ENCODE measurements around the gene HOXD11. TPM values are rescaled to one million over a fixed set of nuclear protein-coding genes. Genes with fewer than 3 reads are reported as not detected.

HOXD11 gene
- total RNA-seq, 1 donor from 2014 or later, result not detected

DNA sequence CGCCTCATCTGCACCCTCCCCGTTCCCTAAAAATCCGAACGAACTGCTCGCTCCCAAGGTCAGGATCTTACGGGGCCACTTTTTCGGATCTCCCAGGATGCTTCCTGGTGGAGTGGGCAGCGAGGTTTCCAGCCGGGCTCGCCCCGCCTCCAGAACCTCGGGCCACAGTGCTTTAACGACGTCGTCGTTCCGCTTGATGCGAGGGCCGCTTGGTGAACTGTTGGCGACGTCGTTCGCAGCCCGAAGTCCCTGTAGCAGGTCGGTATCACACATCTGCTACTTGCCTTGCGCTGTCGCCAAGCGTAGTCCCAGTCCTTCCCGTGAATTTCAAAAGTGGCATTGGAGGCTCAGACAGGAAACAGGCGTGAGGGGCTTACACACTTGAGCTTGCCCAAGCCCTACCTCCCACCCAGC is 38.7 kb upstream of the HOXD11 start:
- Mint-ChIP-seq H3K27ac (ENCODE audit: unreplicated experiment) (no peak overlapping the region), H3K36me3 (ENCODE audit: low read depth) (peaks cover 2% of the 10 kb centered on the region), H3K27me3 (ENCODE audit: low read depth) (peaks cover 100% of the 10 kb centered on the region), H3K4me3 (peak overlapping the region; percentile 8), H3K9me3 (no peaks in the 10 kb centered on the region), H3K4me1 (peaks cover 15% of the 10 kb centered on the region)
- no peak for TF ChIP-seq CTCF (conservative IDR thresholded peaks at IDR 0.05)
- DNase-seq (ENCODE audit: low read depth, low spot score), result no peak

- Mint-ChIP-seq H3K36me3 (ENCODE audit: low read depth) (peaks cover 2% of the 10 kb centered on the region), H3K4me1 (peaks cover 15% of the 10 kb centered on the region), H3K27me3 (ENCODE audit: low read depth) (peaks cover 100% of the 10 kb centered on the region), H3K9me3 (no peaks in the 10 kb centered on the region), H3K27ac (ENCODE audit: unreplicated experiment) (no peak overlapping the region), H3K4me3 (no peak overlapping the region)
- DNase-seq (ENCODE audit: low read depth, low spot score), result no peak
- no peak for TF ChIP-seq CTCF (conservative IDR thresholded peaks at IDR 0.05)
Measured at GRCh38 chr2:176071330-176072291, 35.5 kb upstream of the HOXD11 start.

GRCh38 chr2:176072292-176072669 is 34.8 kb upstream of the HOXD11 start:
- Mint-ChIP-seq H3K27me3 (ENCODE audit: low read depth) (peaks cover 100% of the 10 kb centered on the region), H3K4me3 (no peak overlapping the region), H3K4me1 (peaks cover 14% of the 10 kb centered on the region), H3K27ac (ENCODE audit: unreplicated experiment) (no peak overlapping the region), H3K36me3 (ENCODE audit: low read depth) (peaks cover 2% of the 10 kb centered on the region), H3K9me3 (no peaks in the 10 kb centered on the region)
- DNase-seq (ENCODE audit: low read depth, low spot score), result no peak
- no peak for TF ChIP-seq CTCF (conservative IDR thresholded peaks at IDR 0.05)

DNA sequence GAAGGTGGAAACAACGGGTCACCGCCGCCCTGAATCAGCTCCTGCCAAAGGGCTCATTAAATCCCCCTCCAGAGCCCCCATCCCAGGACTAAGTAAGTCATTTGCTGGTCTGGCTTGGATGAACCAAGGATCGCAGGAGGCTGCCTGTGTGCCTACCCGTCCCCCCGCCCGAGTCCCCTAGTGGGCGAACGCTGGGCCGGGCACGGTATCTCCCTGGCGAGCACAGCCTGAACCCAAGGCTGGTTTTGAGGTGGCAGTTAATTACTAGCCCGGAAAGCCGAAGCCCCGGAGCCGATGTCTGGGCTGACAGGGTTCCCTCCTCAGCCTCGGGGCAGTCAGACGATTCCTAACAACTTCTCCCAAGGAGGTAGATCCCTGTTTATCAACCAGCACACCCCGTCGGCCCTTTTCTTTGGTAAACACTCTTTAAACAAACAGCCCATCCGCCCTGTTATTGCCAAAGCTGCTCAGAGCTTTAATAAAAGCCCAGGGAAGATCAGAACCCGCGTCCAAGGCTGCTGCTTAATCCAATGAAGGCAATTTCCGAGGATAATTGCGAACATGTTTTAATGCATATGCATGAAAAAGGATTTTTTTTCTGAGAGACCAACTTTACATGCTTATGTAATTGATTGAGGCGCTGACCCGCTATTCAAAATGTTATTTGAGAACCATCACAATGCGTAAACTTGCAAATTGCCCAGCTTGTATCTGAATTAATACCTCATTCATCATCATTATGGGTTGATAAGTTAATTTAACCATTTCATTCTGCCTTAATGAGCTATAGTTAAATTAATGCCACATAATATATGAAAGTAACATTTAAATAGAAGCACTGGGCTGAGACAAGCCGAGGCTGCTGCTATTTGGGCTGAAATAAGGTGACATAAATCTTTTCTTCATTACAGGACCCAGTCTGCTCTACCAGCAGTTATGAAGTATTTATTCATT is 33.9 kb upstream of the HOXD11 start:
- Mint-ChIP-seq H3K27me3 (ENCODE audit: low read depth) (peaks cover 98% of the 10 kb centered on the region), H3K4me1 (peaks cover 6% of the 10 kb centered on the region), H3K9me3 (no peaks in the 10 kb centered on the region), H3K4me3 (no peak overlapping the region), H3K36me3 (ENCODE audit: low read depth) (peaks cover 2% of the 10 kb centered on the region), H3K27ac (ENCODE audit: unreplicated experiment) (no peak overlapping the region)
- DNase-seq (ENCODE audit: low read depth, low spot score), result no peak
- no peak for TF ChIP-seq CTCF (conservative IDR thresholded peaks at IDR 0.05)

- Mint-ChIP-seq H3K27me3 (ENCODE audit: low read depth) (peaks cover 98% of the 10 kb centered on the region), H3K4me3 (no peak overlapping the region), H3K36me3 (ENCODE audit: low read depth) (peaks cover 2% of the 10 kb centered on the region), H3K9me3 (no peaks in the 10 kb centered on the region), H3K4me1 (peaks cover 7% of the 10 kb centered on the region), H3K27ac (ENCODE audit: unreplicated experiment) (no peak overlapping the region)
- TF ChIP-seq CTCF (conservative IDR thresholded peaks at IDR 0.05), result no peak
- DNase-seq (ENCODE audit: low read depth, low spot score), result no peak
Measured at GRCh38 chr2:176074919-176075425, 32.1 kb upstream of the HOXD11 start.
